DMS153 treated with DMSO at 0.1 percent for 48 hours (cell line): ENCODE data around the gene ABCF3.
"Not testable (repeated sequence)": the region's sequence is repeated elsewhere in the genome, so short reads cannot be mapped to it uniquely, and the experiment has no call there.

Experiments
- DNase-seq: peaks from one replicate; lab custom pipeline; 2025; ENCODE audit not compliant: unreplicated experiment; lab: John Stamatoyannopoulos, UW

The ABCF3 gene, protein sequence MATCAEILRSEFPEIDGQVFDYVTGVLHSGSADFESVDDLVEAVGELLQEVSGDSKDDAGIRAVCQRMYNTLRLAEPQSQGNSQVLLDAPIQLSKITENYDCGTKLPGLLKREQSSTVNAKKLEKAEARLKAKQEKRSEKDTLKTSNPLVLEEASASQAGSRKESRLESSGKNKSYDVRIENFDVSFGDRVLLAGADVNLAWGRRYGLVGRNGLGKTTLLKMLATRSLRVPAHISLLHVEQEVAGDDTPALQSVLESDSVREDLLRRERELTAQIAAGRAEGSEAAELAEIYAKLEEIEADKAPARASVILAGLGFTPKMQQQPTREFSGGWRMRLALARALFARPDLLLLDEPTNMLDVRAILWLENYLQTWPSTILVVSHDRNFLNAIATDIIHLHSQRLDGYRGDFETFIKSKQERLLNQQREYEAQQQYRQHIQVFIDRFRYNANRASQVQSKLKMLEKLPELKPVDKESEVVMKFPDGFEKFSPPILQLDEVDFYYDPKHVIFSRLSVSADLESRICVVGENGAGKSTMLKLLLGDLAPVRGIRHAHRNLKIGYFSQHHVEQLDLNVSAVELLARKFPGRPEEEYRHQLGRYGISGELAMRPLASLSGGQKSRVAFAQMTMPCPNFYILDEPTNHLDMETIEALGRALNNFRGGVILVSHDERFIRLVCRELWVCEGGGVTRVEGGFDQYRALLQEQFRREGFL

DNA sequence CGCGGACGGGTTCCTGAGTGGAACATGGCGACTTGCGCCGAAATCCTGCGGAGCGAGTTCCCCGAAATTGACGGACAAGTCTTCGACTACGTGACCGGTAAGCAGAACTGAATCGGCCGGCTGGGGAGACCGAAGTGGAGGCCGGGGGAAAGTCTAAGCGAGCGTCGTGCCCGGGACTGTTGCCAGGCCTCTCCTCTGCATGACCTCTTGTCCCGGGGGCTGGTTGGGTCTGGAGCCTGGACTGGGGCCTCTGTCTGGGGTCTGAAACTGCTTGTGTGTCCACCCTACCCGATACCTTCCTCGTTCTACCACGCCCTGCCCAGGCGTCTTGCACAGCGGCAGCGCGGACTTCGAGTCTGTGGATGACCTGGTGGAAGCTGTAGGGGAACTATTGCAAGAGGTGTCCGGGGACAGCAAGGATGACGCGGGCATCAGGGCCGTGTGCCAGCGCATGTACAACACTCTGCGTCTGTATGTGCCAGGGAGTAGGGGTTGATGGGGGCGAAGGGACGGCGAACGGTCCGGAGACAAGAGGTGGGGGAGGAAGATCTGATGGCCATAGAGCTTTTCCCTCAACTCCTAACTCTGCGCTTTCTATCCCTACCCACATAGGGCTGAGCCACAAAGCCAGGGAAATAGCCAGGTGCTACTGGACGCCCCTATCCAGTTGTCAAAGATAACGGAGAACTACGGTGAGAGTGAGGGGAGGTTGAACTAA is at the start of gene ABCF3:
ABCF3 (plus strand) TSS at position 16 of the 718 bp plus-strand sequence; CDS start at position 25, 9 bp downstream.
- DNase-seq: no peak

DNA sequence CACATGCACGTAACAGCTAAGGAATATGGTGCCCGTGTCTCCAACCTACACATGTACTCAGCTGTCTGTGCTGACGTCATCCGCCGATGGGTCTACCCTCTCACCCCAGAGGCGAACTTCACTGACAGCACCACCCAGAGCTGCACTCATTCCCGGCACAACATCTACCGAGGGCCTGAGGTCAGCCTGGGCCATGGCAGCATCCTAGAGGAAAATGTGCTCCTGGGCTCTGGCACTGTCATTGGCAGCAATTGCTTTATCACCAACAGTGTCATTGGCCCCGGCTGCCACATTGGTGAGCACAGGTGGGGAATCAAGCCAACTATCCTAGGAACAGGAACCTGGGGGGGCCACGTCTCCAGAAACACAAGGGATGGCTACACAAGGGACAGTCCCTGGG is 45.6 kb upstream of the ABCF3 start:
- DNase-seq: no peak

DNA sequence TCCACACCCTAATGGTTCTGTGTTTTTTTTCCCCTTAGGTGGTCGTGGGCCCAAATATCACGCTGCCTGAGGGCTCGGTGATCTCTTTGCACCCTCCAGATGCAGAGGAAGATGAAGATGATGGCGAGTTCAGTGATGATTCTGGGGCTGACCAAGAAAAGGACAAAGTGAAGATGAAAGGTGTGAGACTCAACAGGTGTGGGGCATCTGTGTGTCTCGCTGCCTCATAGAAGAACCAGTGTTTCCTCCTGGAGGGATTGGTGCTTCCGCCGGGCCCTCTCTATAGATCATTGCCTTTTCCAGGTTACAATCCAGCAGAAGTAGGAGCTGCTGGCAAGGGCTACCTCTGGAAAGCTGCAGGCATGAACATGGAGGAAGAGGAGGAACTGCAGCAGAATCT is 43.8 kb upstream of the ABCF3 start:
- no peak for DNase-seq

DNA sequence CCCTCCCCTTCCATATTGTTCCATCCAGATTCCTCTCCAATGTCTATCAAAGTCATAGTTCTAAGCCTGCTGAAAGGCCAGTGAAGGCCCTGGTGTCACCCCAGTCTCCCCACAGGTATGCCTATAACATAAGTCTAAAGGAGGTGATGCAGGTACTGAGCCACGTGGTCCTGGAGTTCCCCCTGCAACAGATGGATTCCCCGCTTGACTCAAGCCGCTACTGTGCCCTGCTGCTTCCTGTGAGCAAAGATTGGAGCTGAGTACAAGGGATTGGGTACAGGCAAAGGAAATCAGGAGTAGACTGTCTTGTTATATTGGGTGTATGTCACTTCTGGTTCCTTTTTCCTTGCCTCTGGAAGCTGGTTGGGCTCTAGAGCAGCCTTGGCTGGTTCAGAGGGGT is 42.7 kb upstream of the ABCF3 start:
- no peak for DNase-seq

DNA sequence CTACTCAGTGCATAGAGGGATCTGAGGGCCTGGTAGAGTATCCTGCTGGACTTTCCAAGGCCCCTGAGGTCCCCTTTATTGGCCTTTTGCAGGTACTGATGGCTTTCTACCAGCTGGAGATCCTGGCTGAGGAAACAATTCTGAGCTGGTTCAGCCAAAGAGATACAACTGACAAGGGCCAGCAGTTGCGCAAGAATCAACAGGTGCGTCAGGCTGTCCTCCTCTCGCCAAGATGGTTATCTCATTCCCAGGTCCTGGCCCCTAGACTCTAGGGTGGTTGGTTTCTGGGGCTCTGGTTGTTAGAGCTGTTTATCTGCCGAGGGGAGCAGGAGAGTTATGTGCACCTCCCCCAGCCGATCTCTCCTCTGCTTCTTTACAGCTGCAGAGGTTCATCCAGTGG is 41.5 kb upstream of the ABCF3 start:
- DNase-seq: no peak

DNA sequence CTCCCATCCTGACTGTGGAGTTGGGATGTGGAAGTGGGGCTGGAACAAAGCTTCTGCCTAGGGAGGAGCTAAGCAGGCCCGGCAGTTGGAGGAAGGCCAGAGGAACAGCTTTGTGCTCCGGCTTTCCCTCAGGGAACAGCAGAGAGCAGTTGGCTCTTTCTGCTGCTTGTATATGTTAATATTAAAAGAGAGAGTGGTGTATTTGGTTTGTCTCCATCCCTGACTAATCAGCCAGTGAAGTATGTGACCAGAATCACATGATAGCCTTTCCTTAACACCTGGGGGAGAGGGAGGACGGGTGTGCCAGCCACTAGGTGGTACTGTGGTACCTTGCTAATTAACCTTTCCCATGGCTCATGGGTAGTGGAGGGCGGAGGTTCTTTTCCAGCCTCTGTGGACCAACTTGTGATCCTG is 40.9 kb upstream of the ABCF3 start:
- DNase-seq: peak; percentile 26

DNA sequence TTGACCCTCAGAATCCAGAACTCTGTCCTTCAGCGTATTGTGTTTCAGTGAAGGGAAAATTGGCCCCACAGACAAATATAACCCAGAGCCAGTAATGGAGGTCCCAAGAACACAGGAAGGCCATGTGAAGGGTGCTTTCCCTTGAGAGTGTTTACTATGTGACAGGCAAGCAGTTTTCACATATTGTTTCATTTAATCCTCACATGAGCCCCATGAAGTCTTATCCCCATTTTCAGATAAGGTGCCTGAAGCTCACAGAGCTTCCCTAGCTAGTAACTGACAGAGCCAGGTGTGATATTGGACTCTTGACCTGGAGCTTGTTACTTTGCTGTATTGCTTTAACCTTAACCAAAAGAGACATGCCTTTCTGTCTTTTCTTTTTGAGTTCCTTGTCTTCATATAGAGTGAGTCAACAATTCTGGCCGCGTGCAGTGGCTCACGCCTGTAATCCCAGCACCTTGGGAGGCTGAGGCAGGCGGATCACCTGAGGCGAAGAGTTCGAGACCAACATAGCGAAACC is 40.2 kb upstream of the ABCF3 start:
- DNase-seq: no peak

DNA sequence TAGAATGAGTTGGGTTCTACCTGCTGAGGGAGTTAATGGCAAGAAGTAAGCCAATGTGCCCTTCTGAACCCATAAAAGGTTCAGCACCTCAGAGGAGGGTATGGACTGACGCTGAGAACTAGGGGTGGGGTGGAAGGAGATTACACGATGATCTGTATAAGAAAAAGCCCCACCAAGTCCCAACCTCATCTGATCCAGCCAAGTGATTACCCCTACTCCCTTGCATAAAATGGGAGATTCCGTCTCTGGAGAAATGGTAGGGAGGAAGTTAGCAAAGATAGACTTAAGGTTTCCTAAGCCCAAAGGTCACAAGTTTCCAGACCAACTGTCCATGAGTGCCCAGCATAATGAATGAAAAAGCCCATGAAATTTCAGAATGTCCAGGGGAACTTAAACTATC is 37.9 kb upstream of the ABCF3 start:
- no peak for DNase-seq

DNA sequence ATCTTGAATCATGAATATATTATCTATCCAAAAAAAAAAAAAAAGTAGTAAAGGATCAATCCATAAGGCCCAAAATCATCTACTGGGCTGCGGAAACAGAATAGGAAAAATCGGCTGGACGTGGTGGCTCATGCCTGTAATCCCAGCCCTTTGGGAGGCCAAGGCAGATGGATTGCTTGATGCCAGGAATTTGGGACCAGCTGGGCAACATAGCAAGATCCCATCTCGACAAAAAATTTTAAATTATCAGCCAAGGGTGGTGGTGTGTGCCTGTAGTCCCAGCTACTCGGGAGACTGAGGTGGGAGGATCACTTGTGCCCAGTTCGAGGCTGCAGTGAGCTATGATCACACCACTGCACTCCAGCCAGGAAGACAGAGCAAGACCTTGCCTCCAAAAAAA is 36.9 kb upstream of the ABCF3 start:
- DNase-seq: no peak

DNA sequence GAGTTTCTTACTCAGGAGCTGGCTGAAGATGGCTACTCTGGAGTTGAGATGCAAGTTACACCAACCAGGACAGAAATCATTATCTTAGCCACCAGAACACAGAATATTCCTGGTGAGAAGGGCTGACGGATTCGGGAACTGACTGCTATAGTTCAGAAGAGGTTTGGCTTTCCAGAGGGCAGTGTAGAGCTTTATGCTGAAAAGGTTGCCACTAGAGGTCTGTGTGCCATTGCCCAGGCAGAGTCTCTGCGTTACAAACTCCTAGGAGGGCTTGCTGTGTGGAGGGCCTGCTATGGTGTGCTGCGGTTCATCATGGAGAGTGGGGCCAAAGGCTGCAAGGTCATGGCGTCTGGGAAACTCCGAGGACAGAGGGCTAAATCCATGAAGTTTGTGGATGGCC is 36.2 kb upstream of the ABCF3 start:
- DNase-seq: not testable (repeated sequence)

DNA sequence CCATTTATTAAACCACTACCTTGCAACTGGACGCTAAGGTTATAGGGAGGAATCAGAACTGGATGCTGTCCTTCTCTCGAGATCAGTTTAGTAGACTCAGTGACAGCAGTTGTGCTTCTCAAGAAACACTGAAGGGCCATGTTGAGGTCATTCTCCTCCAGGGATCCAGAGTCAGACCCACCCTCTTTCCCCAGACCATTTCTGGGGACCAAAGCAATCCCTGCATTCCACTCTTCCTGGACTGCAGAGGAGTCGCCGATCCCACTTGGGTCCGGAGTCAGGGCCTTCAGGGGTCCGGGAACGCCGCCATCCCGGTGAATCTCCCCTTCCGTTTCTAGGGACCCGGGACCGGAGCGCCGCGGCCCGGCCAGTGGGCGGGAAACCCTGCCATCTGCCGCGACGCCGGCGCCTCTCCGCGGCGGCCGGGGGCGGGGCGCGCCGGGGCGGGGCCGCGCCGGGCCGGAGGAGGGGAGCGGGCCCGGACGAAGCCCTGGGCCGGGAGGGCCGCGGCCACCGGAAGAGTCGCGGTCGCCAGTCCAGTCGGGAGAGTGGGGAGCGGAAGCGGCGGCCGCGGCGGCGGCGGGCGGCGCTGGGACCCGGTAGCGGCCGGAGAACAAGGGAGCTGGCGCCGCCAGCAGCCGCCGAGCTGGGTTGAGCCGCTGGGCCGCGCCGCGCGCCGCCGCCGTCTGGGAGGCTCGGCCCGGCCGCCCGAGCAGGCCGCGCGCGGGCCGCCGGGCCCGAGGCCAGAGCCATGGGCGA is 30.9 kb upstream of the ABCF3 start, which contains the start of gene DVL3:
DVL3 (plus strand) TSS at position 493 of the 759 bp plus-strand sequence; CDS start at position 752, 259 bp downstream.
- DNase-seq: peak; percentile 37

DNA sequence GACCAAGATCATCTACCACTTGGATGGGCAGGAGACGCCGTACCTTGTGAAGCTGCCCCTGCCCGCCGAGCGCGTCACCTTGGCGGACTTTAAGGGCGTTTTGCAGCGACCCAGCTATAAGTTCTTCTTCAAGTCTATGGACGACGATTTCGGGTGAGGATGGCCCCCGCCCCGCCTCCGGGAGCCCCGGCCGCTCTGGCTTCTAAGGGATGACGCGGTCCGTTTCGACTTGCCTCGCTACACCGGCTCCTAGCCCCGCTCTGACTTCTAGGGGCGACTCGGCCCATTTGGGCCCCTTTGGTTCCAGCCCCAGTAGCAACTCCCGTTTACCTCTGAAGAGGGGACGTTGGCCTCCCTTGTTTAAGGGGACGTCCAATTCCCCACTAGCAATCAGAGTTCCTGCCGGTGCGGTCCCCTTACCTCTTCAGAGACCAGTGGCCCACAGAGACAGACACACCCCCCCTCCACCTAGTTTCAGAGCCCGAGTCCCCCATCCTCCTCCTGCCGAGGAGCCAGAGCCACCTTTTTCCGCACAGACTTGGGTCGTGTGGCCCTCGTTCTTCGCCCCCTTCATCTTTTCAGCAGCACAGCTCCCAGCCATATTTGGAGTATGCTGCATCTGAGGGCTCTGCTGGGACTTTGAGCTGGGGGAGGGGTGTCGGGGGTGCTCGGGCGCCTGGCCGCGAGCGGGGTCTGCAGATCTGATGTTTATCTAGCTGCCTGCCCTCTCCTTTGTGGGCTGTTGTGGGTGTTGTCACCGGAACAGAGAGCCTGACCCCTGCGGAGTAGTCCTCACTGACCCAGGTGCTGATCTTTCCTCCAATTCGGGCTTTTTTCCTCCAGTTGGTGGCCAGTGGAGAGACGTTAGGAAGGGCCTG is 30.1 kb upstream of the ABCF3 start:
- no peak for DNase-seq

DNA sequence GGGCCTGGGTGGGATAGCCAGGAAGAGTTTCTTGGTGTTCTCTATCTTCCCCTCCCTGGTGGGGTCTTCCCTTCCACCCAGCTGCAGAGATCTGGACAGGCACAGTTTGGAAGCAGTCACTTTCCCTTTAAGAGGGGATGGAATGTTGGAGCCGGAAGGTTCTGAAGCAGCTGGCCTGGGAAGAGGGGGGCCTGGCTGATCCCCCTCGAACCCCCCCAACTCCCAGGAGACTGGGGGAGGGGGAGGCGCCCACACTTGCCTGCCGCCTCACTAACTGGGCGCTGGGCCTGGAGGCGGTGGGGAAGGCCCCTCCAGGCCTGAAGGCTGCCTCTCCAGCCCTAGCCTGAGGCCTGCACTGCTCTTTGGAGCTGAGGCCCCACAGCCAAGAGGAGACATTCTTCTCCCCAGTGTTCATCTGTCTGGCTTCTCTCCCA is 29.5 kb upstream of the ABCF3 start:
- no peak for DNase-seq

DNA sequence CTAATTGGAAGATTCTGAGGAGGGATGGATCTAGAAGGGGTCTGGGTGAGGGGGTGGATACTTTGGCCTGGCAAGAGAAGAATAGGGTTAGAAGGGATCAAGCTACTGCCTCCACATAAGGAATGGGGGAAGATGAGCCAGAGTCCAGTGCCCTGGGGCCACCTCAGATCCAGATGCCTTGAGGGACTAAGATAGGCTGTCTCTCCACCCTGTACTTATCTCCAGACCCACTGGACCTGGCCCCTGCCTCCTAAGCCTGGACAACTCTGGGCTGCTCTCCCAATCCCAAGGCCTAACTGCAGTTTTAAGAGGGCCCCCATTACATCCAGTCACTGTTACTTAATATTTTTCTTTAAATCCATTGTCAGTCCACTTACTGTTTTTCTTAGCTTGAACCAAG is 28.8 kb upstream of the ABCF3 start:
- no peak for DNase-seq

DNA sequence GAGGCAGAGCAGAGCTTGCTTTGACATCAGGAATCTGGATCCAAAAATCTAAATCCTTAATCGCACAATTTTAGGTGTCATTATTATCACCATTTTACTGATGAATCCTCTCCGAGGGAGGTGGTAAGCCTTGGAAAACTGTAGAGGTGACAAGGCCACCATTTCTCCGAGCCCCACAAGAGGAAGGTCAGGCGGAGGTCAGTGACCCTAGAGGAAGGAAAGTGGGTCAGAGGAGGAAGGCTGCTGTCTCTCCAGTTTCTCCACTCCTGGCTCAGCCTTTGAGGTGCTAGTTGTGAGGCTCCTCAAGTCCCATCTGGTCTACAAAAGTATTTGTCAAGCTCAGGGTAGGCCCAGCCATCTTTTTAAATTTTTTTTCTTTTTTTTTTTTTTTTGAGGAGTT is 27.6 kb upstream of the ABCF3 start:
- no peak for DNase-seq

DNA sequence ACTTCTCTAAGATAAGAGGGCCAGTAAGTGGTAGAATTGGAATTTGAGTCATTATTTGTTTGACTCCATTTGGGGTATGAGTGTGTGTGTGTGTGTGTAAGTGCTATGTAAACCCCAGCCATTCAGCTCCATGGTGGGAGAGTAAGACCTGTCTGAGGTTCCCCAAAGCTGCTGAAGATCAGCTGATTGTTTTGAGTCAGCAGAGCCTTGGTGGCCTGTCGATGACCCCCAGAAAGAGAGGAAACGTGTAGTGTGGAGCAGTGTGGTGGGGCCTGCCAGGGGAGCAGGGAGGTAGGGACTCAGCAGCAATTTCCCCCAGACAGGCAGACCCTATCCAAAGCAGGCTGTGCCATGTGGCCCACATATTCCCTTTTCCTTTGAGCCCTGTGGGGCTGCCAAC is 25.5 kb upstream of the ABCF3 start:
- no peak for DNase-seq

DNA sequence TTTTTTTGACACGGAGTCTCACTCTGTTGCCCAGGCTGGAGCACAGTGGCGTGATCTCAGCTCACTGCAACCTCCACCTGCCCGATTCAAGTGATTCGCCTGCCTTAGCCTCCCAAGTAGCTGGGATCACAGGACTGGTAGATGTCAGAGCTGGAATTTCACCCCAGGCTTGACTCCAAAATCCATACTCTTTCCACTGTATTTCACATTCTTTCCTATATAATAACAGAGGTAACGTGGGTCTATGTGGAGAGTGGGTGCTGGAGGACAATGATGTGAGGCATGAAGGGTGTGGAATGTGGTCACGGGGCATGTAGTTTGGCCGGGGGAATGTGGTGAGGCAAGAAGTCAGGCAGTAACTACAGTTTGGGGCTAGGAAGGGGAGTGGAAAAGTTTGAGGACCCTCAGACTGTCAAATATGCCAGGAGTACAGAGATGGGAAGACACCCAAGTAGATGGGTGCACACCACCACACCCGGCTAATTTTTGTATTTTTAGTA is 23.4 kb upstream of the ABCF3 start:
- not testable (repeated sequence) for DNase-seq

DNA sequence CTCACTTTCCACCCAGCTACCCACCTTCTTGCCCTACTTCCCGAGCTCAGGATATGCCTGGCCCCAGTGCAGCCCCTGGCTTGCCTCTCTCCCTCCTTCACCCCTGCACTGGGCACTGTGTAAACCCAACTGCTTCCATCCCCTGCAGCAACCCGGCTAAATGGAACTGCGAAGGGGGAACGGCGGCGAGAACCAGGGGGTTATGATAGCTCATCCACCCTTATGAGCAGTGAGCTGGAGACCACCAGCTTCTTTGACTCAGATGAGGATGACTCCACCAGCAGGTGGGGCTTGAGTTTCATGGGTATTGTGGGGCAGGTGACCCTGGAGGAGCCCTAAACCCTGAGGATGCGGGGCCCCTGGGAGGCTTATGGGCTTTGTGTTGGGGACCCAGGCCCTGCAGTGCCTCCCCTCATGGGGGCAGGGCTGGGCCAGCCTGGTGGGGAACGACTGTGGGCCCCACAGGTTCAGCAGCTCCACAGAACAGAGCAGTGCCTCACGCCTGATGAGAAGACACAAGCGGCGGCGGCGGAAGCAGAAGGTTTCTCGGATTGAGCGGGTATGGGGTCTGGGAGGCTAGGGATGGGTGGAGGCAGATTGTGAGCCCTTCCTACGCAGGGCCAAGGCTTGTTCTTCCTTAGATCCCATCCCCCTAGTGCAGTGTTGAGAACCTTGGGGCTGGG is 21.2 kb upstream of the ABCF3 start:
- DNase-seq: no peak

DNA sequence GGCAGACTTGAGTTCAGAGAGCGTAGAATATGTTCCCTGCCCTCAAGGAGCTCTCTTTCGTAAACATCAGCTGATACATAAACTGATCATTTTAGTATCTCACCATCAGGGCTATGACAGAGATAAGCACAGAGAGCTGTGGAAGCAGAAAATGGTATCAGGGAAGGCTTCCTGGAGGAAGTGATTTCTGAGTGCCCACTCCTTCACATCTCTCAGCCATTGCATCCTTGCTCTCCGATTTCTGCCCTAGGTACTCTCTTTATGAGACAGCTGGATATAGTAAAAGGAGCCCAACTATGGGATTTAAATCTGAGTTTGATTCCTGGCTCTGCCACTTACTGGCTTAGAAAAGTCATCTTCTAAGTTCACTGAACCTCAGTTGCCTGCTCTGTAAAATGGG is 20.5 kb upstream of the ABCF3 start:
- DNase-seq: no peak
